ENCODE measurements around the gene CCT8. TPM values are rescaled to one million over a fixed set of nuclear protein-coding genes. Genes with fewer than 3 reads are reported as not detected.

CCT8 gene
- total and polyA plus RNA-seq, 2 of the 8 experiments (the other 6 are each of a cell fraction or from before 2014, with no cell fraction given): 151 to 319 TPM

GRCh38 chr21:29017639-29018237, 55.7 kb downstream of the CCT8 start (continued):
- TF ChIP-seq CHD7 (IDR thresholded peaks at IDR 0.05; ENCODE audit: insufficient replicate concordance, low read length): no peak
